ENCODE results near the gene RNASEL. TPM values are rescaled to one million over a fixed set of nuclear protein-coding genes. Genes with fewer than 3 reads are reported as not detected.

The RNASEL gene
- polyA plus RNA-seq, 10 donors = 3.3 to 7.4 (median 5.0) TPM

GRCh38 chr1:182622901-182623528 lies 34.0 kb upstream of the RNASEL start:
- DNase-seq = peak; percentile 66 to 93 (median 88)

- no peak for DNase-seq
Measured at GRCh38 chr1:182621906-182622305, 32.9 kb upstream of the RNASEL start.

GRCh38 chr1:182620924-182621585 lies 32.0 kb upstream of the RNASEL start:
- DNase-seq = no peak

- peak in 1 of 3 donors; percentile 64 for DNase-seq
Measured at GRCh38 chr1:182617734-182618351, 28.8 kb upstream of the RNASEL start.

GRCh38 chr1:182617014-182617429 lies 28.0 kb upstream of the RNASEL start:
- no peak for DNase-seq

- DNase-seq = peak; percentile 71 to 86 (median 81)
Measured at GRCh38 chr1:182616130-182617013, 27.3 kb upstream of the RNASEL start.

- peak; percentile 51 to 87 (median 81) for DNase-seq
Measured at GRCh38 chr1:182615468-182616129, 26.5 kb upstream of the RNASEL start.

- DNase-seq = peak; percentile 94 to 97 (median 95)
Measured at GRCh38 chr1:182614796-182615454, 25.9 kb upstream of the RNASEL start.

GRCh38 chr1:182611787-182612186 lies 22.7 kb upstream of the RNASEL start:
- peak in 1 of 3 donors; percentile 49 for DNase-seq

- no peak for DNase-seq
Measured at GRCh38 chr1:182611326-182611725, 22.3 kb upstream of the RNASEL start.

GRCh38 chr1:182610606-182611194 lies 21.6 kb upstream of the RNASEL start:
- peak in 1 of 3 donors; percentile 63 for DNase-seq

GRCh38 chr1:182608845-182609610 lies 20.0 kb upstream of the RNASEL start:
- peak in 1 of 3 donors; percentile 62 for DNase-seq

- no peak for DNase-seq
Measured at GRCh38 chr1:182608236-182608635, 19.2 kb upstream of the RNASEL start.

GRCh38 chr1:182607566-182607965 lies 18.5 kb upstream of the RNASEL start:
- DNase-seq = no peak

GRCh38 chr1:182604175-182605164 lies 15.4 kb upstream of the RNASEL start, which contains the start of gene RGS16:
Gene RGS16 (minus strand): TSS chr1:182604389. CDS start chr1:182604259, 130 bp downstream.
- peak; percentile 83 to 96 (median 93) for DNase-seq

- DNase-seq = no peak
Measured at GRCh38 chr1:182603646-182604174, 14.7 kb upstream of the RNASEL start.

GRCh38 chr1:182602935-182603645 lies 14.0 kb upstream of the RNASEL start:
- peak in 1 of 3 donors; percentile 45 for DNase-seq
